Mesodermal cell (in vitro differentiated cells): Measurements from ENCODE around the gene RPTOR.

Source experiments
- H3K27ac ChIP-seq: 2 replicates; pipeline ENCODE4 v1.7.0; 2013; ENCODE audit warnings: mild to moderate bottlenecking, low read depth, low read length, moderate library complexity; ENCODE audit not compliant: severe bottlenecking
- H3K36me3 ChIP-seq: 2 replicates; pipeline ENCODE4 v1.7.1; 2013; ENCODE audit warnings: mild to moderate bottlenecking, low read length, moderate library complexity; ENCODE audit not compliant: control insufficient read depth, insufficient read depth
- H3K4me1 ChIP-seq: one replicate; pipeline ENCODE4 v1.7.1; 2013; ENCODE audit warnings: mild to moderate bottlenecking, low read length; ENCODE audit not compliant: insufficient read depth, control insufficient read depth, poor library complexity, severe bottlenecking
- H3K4me3 ChIP-seq: 2 replicates; pipeline ENCODE4 v1.7.0; 2013; ENCODE audit warnings: low read length, control low read depth, mild to moderate bottlenecking; ENCODE audit not compliant: insufficient read depth, poor library complexity, severe bottlenecking; ENCODE audit errors: extremely low read depth
- H3K9me3 ChIP-seq: 2 replicates; pipeline ENCODE4 v1.7.1; 2013; ENCODE audit warnings: mild to moderate bottlenecking, low read length, moderate library complexity; ENCODE audit not compliant: control insufficient read depth
- WGBS, 2 experiments: methylation state at CpG; one replicate each; pipeline ENCODE4 v1.1.5; 2013; ENCODE audit warnings: missing lambda C conversion rate in 2 of 2; ENCODE audit not compliant: insufficient coverage in 2 of 2; 5-methylcytosine and 5-hydroxymethylcytosine counted together

RPTOR gene

GRCh38 chr17:80786887-80787286 is 242.2 kb downstream of the RPTOR start:
- H3K27ac ChIP-seq: no peak overlapping the region
- H3K4me1 ChIP-seq: peaks cover 54% of the 10 kb centered on the region
- H3K36me3 ChIP-seq: no peaks in the 10 kb centered on the region
- no CpG with 5 or more reads among the region's 8 CpGs for WGBS, 2 experiments
- H3K9me3 ChIP-seq: no peaks in the 10 kb centered on the region
- H3K4me3 ChIP-seq: no peak overlapping the region

DNA sequence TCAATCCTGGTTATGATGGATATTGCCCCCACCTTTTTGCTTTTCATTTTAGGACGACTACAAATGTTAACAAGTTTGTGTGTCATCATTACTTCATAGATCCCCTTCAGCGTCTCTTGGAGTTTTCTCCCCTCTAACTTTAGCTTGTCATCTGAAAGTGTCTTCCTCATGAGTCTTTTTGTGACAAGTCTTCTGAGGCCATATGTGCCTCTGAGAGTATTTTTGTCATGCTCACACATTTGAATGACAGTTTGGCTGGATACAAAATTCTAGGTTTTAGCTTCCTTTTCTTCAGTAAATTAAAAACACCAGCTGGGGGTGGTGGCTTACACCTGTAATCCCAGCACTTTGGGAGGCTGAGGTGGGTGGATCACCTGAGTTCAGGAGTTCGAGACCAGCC is 243.2 kb downstream of the RPTOR start:
- WGBS, 2 experiments: 80% methylated on average over 1 of the region's 3 CpGs; no CpG with 5 or more reads in 1 of the 2 experiments
- H3K9me3 ChIP-seq: no peaks in the 10 kb centered on the region
- no peak overlapping the region for H3K27ac ChIP-seq
- H3K36me3 ChIP-seq: no peaks in the 10 kb centered on the region
- no peak overlapping the region for H3K4me3 ChIP-seq
- H3K4me1 ChIP-seq: peaks cover 53% of the 10 kb centered on the region

DNA sequence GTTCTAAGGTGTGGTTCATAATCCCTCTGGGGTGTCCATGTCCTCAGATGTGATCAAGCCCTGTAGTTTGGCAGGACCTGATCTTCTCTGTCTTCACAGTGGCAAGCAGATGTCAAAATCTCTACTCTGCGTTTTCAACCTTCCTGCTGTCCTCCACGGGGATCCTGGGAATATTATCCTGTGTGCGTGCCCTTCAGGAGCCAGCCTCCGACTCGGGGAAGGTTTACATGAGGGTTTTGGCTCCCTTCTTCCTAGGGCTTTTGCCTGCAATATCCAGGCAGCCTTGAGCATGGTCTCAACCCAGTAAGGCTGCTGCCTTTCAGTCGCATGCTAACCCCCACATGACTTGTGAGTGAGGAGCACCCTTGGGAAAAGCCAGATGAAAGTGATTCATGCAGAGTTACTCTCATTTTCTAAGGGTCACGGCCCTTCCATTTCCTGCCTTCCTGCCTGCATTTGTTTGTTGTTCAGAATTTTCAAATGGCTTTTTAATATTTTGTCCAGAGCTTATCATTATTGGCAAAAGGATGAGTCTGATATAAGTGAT is 244.8 kb downstream of the RPTOR start:
- Histone ChIP-seq H3K27ac (peak overlapping the region; percentile 68), H3K9me3 (no peaks in the 10 kb centered on the region), H3K4me1 (peaks cover 48% of the 10 kb centered on the region), H3K4me3 (no peak overlapping the region), H3K36me3 (peaks cover 8% of the 10 kb centered on the region)
- WGBS, 2 experiments: 87 to 91% methylated on average over 6 to 7 of the region's 7 CpGs

- Histone ChIP-seq H3K36me3 (peaks cover 8% of the 10 kb centered on the region), H3K27ac (peak overlapping the region; percentile 68), H3K4me1 (peaks cover 48% of the 10 kb centered on the region), H3K4me3 (no peak overlapping the region), H3K9me3 (no peaks in the 10 kb centered on the region)
- WGBS, 2 experiments: 82 to 94% methylated on average over 6 to 8 of the region's 13 CpGs
Observed at GRCh38 chr17:80790021-80790765, 245.6 kb downstream of the RPTOR start.

DNA sequence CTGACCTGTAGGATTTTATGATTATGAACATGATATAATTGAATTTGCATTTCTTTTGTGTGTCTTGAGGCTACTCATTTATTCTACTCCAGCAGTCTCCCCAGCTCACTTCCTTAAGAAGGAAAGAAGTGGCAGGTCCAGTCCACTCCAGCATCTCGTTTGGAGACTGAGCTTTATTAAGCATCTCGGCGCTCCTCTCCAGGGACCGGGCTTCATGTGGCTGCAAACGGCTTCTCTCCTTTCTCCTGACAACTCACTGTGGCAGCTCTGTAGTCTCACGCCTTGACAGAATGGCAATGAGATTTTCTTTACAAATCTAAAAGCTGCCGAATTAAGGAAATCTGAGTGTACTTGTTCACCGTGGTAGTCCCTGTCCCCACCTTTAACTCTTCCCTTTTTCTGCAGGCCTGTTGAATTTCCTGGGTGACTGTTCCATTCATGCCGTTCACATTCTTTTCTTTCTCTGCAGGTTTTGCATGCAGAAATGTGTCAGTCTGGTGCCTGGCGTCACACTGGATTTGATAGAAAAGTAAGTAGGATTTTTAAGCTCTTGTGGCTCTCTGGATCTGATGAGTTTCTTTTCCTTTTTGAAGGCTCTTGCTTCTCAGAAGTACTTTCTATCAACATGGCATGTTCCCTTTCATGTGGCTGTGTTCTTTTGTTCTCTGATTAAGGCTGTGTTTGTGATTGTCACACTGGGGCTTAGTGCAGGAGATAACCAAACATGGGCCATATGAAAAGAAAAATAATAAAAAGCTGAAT is 246.5 kb downstream of the RPTOR start:
- peaks cover 13% of the 10 kb centered on the region for H3K36me3 ChIP-seq
- 73 to 81% methylated on average over 9 of the region's 10 CpGs for WGBS, 2 experiments
- peaks cover 42% of the 10 kb centered on the region for H3K4me1 ChIP-seq
- peaks cover 2% of the 10 kb centered on the region for H3K9me3 ChIP-seq
- no peak overlapping the region for H3K4me3 ChIP-seq
- peak overlapping the region; percentile 79 for H3K27ac ChIP-seq

- Histone ChIP-seq H3K36me3 (peaks cover 18% of the 10 kb centered on the region), H3K4me1 (peaks cover 42% of the 10 kb centered on the region), H3K9me3 (peaks cover 6% of the 10 kb centered on the region), H3K4me3 (no peak overlapping the region), H3K27ac (peak overlapping the region; percentile 79)
- WGBS, 2 experiments: 83 to 94% methylated on average over 7 to 10 of the region's 11 CpGs
Observed at GRCh38 chr17:80791758-80792284, 247.2 kb downstream of the RPTOR start.

DNA sequence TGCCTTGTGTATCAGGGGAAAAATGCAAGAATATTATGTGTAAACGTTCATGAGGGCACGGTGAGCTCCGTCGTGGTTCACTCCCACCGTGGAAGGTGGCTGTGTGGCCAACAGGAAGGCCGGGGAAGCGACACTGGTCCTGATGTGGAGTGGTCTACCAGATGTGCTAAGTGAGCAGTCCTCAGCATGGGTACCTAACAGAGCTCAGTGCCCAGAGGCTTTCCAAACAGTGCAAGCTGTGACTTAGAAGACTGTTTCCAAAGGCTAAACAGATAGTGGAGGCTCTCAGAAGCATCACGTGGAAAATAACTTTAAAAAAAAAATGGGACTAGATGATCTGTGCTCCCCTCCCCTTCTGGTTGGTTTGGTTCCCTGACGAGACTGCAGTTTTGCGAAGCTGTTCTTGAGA is 247.7 kb downstream of the RPTOR start:
- Histone ChIP-seq H3K9me3 (peaks cover 6% of the 10 kb centered on the region), H3K4me3 (no peak overlapping the region), H3K36me3 (peaks cover 19% of the 10 kb centered on the region), H3K27ac (peak overlapping the region; percentile 79), H3K4me1 (peaks cover 42% of the 10 kb centered on the region)
- 96 to 100% methylated on average over 6 to 9 of the region's 10 CpGs for WGBS, 2 experiments

DNA sequence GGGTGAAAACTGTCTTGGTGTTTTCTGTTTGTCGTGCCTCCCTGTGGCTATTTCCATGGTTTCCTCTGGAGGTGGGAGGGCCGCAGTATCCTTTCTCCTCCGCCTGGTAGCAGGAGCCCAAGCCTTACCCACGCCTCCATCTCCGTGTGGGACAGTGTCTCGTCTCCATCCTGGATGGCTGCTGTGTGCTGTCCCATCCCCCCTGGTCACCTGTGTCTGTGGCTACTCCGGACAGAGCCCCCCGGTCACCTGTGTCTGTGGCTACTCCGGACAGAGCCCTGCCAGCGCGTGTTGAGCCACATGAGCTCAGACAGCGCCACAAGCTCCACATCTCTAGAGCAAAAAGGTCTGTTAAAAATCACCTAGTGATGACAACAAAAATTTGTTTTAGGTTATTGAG is 248.8 kb downstream of the RPTOR start:
- H3K4me3 ChIP-seq: no peak overlapping the region
- H3K9me3 ChIP-seq: peaks cover 6% of the 10 kb centered on the region
- no peak overlapping the region for H3K27ac ChIP-seq
- H3K4me1 ChIP-seq: peaks cover 41% of the 10 kb centered on the region
- WGBS, 2 experiments: 96% methylated on average over 8 to 9 of the region's 12 CpGs
- H3K36me3 ChIP-seq: peaks cover 27% of the 10 kb centered on the region

DNA sequence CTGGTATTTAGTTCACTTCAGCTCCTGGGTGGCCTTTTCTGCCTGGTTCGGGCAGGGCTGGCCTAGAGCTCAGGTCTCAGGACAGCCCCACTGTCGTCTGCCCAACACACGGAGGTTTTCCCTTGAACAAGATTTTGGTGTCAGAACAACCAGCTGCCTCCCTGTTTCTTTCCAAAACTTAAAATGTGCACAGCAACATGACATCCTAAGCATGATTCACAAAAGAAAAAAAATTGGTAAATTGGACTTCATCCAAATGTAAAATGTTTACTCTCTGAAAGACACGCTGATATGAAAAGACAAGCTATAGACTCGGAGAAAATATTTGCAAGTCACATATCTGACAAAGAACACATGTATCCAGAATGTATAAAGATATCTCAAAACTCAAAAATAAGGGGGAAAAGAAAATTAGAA is 249.2 kb downstream of the RPTOR start:
- Histone ChIP-seq H3K36me3 (peaks cover 27% of the 10 kb centered on the region), H3K4me1 (peaks cover 36% of the 10 kb centered on the region), H3K9me3 (peaks cover 6% of the 10 kb centered on the region), H3K4me3 (no peak overlapping the region), H3K27ac (no peak overlapping the region)
- 96 to 100% methylated on average over 1 to 4 of the region's 5 CpGs for WGBS, 2 experiments

DNA sequence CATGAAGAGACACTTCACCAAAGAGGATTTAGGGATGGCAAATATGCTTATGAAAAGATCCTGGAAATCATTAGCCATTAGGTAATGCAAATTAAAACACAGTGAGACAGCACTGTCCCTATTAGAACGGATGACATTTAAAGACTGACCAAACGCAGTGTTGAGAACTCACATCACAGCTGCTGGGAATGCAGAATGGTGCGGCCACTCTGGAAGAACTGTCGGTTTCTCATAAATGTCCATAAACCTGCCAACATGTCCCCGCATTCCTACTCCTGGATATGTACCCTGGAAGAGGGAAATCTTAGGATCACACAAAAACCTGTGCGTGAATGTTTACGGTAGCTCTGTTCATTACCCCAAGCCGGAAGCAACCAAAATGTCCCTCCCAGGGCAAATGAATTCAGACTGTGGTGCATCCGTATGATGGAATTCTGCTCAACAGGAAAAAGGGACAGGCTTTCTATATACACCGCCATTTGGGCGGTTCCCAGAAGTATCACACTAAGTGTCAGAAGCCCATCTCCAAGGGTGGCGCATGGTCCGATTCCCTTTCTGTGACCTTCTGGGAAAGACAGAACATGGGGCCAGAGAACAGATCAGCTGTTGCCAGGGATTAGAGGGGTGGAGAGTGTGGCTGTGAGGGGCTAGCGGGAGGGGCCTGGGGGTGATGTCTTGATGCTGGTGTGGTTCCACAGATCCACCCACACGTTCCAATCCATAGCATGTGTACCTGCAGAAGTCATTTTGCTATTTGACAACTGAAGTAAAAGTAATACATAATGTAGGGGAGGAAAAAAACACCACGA is 249.8 kb downstream of the RPTOR start:
- peaks cover 6% of the 10 kb centered on the region for H3K9me3 ChIP-seq
- H3K4me3 ChIP-seq: no peak overlapping the region
- H3K36me3 ChIP-seq: peaks cover 27% of the 10 kb centered on the region
- WGBS, 2 experiments: 92 to 99% methylated on average over 14 to 15 of the region's 16 CpGs
- H3K27ac ChIP-seq: no peak overlapping the region
- H3K4me1 ChIP-seq: peaks cover 31% of the 10 kb centered on the region
